ENCODE results near the gene CDC25C. TPM values are rescaled to one million over a fixed set of nuclear protein-coding genes. Genes with fewer than 3 reads are reported as not detected.

Gene CDC25C
- total RNA-seq, 2 experiments from 2014 or later = 19.2 to 21.1 TPM

DNA sequence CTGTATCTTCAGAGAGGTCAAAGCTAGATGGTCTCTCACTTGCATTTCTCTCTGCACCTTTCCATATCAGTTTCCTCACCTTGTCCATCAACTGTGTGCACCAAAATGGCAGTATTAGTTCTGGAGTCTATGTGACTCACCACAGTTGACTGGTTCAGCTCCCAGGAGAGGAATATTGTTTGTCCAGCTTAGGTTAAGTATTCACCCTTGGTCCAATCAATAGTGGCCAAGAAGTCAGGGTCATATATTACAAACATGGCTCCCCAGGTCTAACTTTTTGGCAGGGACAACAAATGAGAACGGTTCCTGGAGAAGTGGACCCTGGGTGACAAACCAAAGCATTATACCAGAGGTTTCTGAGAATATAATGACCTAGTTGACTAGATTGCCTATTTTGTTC is 93.6 kb downstream of the CDC25C start:
- intact Hi-C loops (cut with micrococcal nuclease; ENCODE audit: unreplicated experiment) = no loop called here

More for the DNA sequence above, 93.6 kb downstream of the CDC25C start:
- Histone ChIP-seq H3K79me2 (ENCODE audit: insufficient read depth, low read depth, low read length) (no peaks in the 10 kb centered on the region), H3K9me3 (ENCODE audit: low read length) (no peaks in the 10 kb centered on the region), H4K20me1 (ENCODE audit: insufficient read depth, low read length) (no peaks in the 10 kb centered on the region), H3K4me2 (ENCODE audit: low read length) (no peak overlapping the region), H3K36me3 (ENCODE audit: insufficient read depth, low read length) (no peaks in the 10 kb centered on the region), H3K4me1 (ENCODE audit: insufficient read depth, low read length, poor library complexity, severe bottlenecking) (no peaks in the 10 kb centered on the region), H3K4me3 (ENCODE audit: low read depth, low read length, poor library complexity, severe bottlenecking) (no peak overlapping the region), H2AFZ (ENCODE audit: low read length) (no peak overlapping the region), H3K27ac (ENCODE audit: low read depth, low read length, poor library complexity, severe bottlenecking) (no peak overlapping the region), H3K9me2 (ENCODE audit: insufficient read depth, low read length) (no peaks in the 10 kb centered on the region)
- TF ChIP-seq EZH2phosphoT487 (IDR thresholded peaks at IDR 0.05; ENCODE audit: borderline replicate concordance, low read depth, low read length) = no peak
- TF ChIP-seq, protein P1, sequence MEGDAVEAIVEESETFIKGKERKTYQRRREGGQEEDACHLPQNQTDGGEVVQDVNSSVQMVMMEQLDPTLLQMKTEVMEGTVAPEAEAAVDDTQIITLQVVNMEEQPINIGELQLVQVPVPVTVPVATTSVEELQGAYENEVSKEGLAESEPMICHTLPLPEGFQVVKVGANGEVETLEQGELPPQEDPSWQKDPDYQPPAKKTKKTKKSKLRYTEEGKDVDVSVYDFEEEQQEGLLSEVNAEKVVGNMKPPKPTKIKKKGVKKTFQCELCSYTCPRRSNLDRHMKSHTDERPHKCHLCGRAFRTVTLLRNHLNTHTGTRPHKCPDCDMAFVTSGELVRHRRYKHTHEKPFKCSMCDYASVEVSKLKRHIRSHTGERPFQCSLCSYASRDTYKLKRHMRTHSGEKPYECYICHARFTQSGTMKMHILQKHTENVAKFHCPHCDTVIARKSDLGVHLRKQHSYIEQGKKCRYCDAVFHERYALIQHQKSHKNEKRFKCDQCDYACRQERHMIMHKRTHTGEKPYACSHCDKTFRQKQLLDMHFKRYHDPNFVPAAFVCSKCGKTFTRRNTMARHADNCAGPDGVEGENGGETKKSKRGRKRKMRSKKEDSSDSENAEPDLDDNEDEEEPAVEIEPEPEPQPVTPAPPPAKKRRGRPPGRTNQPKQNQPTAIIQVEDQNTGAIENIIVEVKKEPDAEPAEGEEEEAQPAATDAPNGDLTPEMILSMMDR (conservative IDR thresholded peaks at IDR 0.05; ENCODE audit: low read length) = no peak
- ChIA-PET POLR2A (no interaction called here), CTCF (ENCODE audit: unreplicated experiment) (no interaction called here)
- no peak for DNase-seq (ENCODE audit: low spot score)
- no TSS peak for BruUV-seq (replicated peaks)

Other genes starting within 250 kb of the CDC25C start
- not detected in 2 replicates for gene WNT8A, start 247.8 kb downstream of the CDC25C start, total RNA-seq (2014; rRNA removed; shearing (Covaris generic))
- not detected in 2 replicates for gene WNT8A, start 247.8 kb downstream of the CDC25C start, total RNA-seq (2022)
- not detected in 2 replicates for gene NME5, start 192.4 kb downstream of the CDC25C start, total RNA-seq (2014; rRNA removed; shearing (Covaris generic))
- not detected in 2 replicates for gene NME5, start 192.4 kb downstream of the CDC25C start, total RNA-seq (2022)
- gene BRD8, start 153.2 kb downstream of the CDC25C start, total RNA-seq (2014; rRNA removed; shearing (Covaris generic)) = 57.7 and 71.7 TPM in 2 replicates
- 92.7 and 108 TPM in 2 replicates for gene BRD8, start 153.2 kb downstream of the CDC25C start, total RNA-seq (2022)
- 63.1 and 74.5 TPM in 2 replicates for gene KIF20A, start 152.7 kb downstream of the CDC25C start, total RNA-seq (2014; rRNA removed; shearing (Covaris generic))
- 65.1 and 76.7 TPM in 2 replicates for gene KIF20A, start 152.7 kb downstream of the CDC25C start, total RNA-seq (2022)
- gene CDC23, start 118.5 kb downstream of the CDC25C start, total RNA-seq (2014; rRNA removed; shearing (Covaris generic)) = 31.8 and 46.7 TPM in 2 replicates
- gene CDC23, start 118.5 kb downstream of the CDC25C start, total RNA-seq (2022) = 36.7 and 45.0 TPM in 2 replicates
- 0.08 TPM in 1 of 2 replicates, not detected in the other for gene GFRA3, start 57.2 kb downstream of the CDC25C start, total RNA-seq (2014; rRNA removed; shearing (Covaris generic))
- not detected in 2 replicates for gene GFRA3, start 57.2 kb downstream of the CDC25C start, total RNA-seq (2022)
- gene FAM53C, start 6.5 kb upstream of the CDC25C start, total RNA-seq (2014; rRNA removed; shearing (Covaris generic)) = 38.4 and 42.3 TPM in 2 replicates
- 46.5 and 47.8 TPM in 2 replicates for gene FAM53C, start 6.5 kb upstream of the CDC25C start, total RNA-seq (2022)
- 51.1 and 57.1 TPM in 2 replicates for gene KDM3B, start 20.9 kb upstream of the CDC25C start, total RNA-seq (2014; rRNA removed; shearing (Covaris generic))
- 63.6 and 64.8 TPM in 2 replicates for gene KDM3B, start 20.9 kb upstream of the CDC25C start, total RNA-seq (2022)
- gene REEP2, start 107.3 kb upstream of the CDC25C start, total RNA-seq (2014; rRNA removed; shearing (Covaris generic)) = 3.9 and 5.4 TPM in 2 replicates
- gene REEP2, start 107.3 kb upstream of the CDC25C start, total RNA-seq (2022) = 5.1 and 6.5 TPM in 2 replicates
- gene EGR1, start 133.7 kb upstream of the CDC25C start, total RNA-seq (2014; rRNA removed; shearing (Covaris generic)) = 0.10 and 0.13 TPM in 2 replicates
- 0.79 and 1.1 TPM in 2 replicates for gene EGR1, start 133.7 kb upstream of the CDC25C start, total RNA-seq (2022)
- gene ETF1, start 211.4 kb upstream of the CDC25C start, total RNA-seq (2014; rRNA removed; shearing (Covaris generic)) = 66.7 and 76.0 TPM in 2 replicates
- gene ETF1, start 211.4 kb upstream of the CDC25C start, total RNA-seq (2022) = 116 and 123 TPM in 2 replicates
- gene HSPA9, start 243.6 kb upstream of the CDC25C start, total RNA-seq (2014; rRNA removed; shearing (Covaris generic)) = 290 and 326 TPM in 2 replicates
- 314 and 362 TPM in 2 replicates for gene HSPA9, start 243.6 kb upstream of the CDC25C start, total RNA-seq (2022)